Uterus (tissue), 4 donors: ENCODE data around the gene PPM1J. TPM values are rescaled to one million over a fixed set of nuclear protein-coding genes. Genes with fewer than 3 reads are reported as not detected.

Experiments
- DNase-seq, 2 donors: peaks; one replicate each; pipeline ENCODE4 v3.0.0-alpha.2; 2019 to 2020
- H3K27ac ChIP-seq, 2 donors: fragments of 200-600 bp; sonication (generic); 1 replicate in 1 of 2; 2 replicates in 1 of 2; pipeline ENCODE4 v1.5.1; 2016 to 2018
- H3K27me3 ChIP-seq, 2 donors: fragments of 200-600 bp; sonication (generic); one replicate each; pipeline ENCODE4 v1.5.1; 2018 to 2019; ENCODE audit warnings: control low read depth in 1 of 2
- H3K36me3 ChIP-seq, 2 donors: fragments of 200-600 bp; sonication (generic); one replicate each; pipeline ENCODE4 v1.5.1; 2019; ENCODE audit warnings: control low read depth in 1 of 2
- H3K4me1 ChIP-seq, 2 donors: fragments of 200-600 bp; sonication (generic); one replicate each; pipeline ENCODE4 v1.5.1; 2018 to 2019; ENCODE audit warnings: control low read depth in 1 of 2
- H3K4me3 ChIP-seq, 2 donors: fragments of 200-600 bp; sonication (generic); 1 replicate in 1 of 2; 2 replicates in 1 of 2; pipeline ENCODE4 v1.5.1; 2018 to 2019; ENCODE audit warnings: mild to moderate bottlenecking in 1 of 2
- H3K9me3 ChIP-seq, 2 donors: fragments of 200-600 bp; sonication (generic); one replicate each; pipeline ENCODE4 v1.5.1; 2019; ENCODE audit warnings: control low read depth in 1 of 2
- CTCF ChIP-seq, 4 experiments: fragments of 200-600 bp in 2 of 4; fragments of 450-650 bp in 2 of 4; sonication (generic) in 2 of 4; IDR thresholded peaks; one replicate each; pipeline ENCODE4 v1.5.1; 2016 to 2019; ENCODE audit warnings: antibody characterized with exemption in 4 of 4, mild to moderate bottlenecking in 2 of 4, moderate library complexity in 1 of 4
- POLR2A ChIP-seq, 2 donors: fragments of 450-650 bp; IDR thresholded peaks; one replicate each; pipeline ENCODE4 v1.6.1; 2016; ENCODE audit warnings: antibody characterized with exemption in 2 of 2, mild to moderate bottlenecking in 1 of 2, moderate library complexity in 1 of 2
- intact Hi-C: fragments of 100-400 bp; cut with DNase I; formaldehyde crosslinking; loops from one replicate; pipeline ENCODE4 v1.15.1; 2023; ENCODE audit warnings: low total_unique reads
- total RNA-seq, 4 donors: library from RNA; depleted of rRNA in 3 of 4; stranded (reverse); fragments of >200 nt in 3 of 4; gene quantifications; one replicate each; pipeline versions ENCODE4 v1.1.0 to v1.2.4, GENCODE V29; 2014 to 2023
- donor health status: DM: yes; HTN: yes; CAD: no.

Gene PPM1J
- total RNA-seq, 4 donors from 2014 or later, result 0.90 to 4.2 (median 2.6) TPM; not detected in 1

- Histone ChIP-seq H3K4me1 (no peaks in the 10 kb centered on the region), H3K27ac (no peak overlapping the region), H3K27me3 (no peaks in the 10 kb centered on the region), H3K4me3 (no peak overlapping the region), H3K36me3 (no peaks in the 10 kb centered on the region), H3K9me3 (no peaks in the 10 kb centered on the region)
- DNase-seq, result no peak
- intact Hi-C loops, result no loop called here
- TF ChIP-seq POLR2A (IDR thresholded peaks at IDR 0.05) (no peak), CTCF (IDR thresholded peaks at IDR 0.05) (no peak)
Observed at GRCh38 chr1:112692681-112693080, 22.5 kb downstream of the PPM1J start.

- DNase-seq, result no peak
- no peak for TF ChIP-seq CTCF (IDR thresholded peaks at IDR 0.05)
- no peak for TF ChIP-seq POLR2A (IDR thresholded peaks at IDR 0.05)
- intact Hi-C loops, result no loop called here
- Histone ChIP-seq H3K36me3 (no peaks in the 10 kb centered on the region), H3K9me3 (no peaks in the 10 kb centered on the region), H3K27me3 (no peaks in the 10 kb centered on the region), H3K4me3 (no peak overlapping the region), H3K27ac (no peak overlapping the region), H3K4me1 (no peaks in the 10 kb centered on the region)
Observed at GRCh38 chr1:112689842-112690237, 25.3 kb downstream of the PPM1J start.

- H3K36me3 ChIP-seq, result no peaks in the 10 kb centered on the region
- no peak for DNase-seq
- no peaks in the 10 kb centered on the region for H3K4me1 ChIP-seq
- intact Hi-C loops, result no loop called here
- no peaks in the 10 kb centered on the region for H3K27me3 ChIP-seq
- H3K9me3 ChIP-seq, result no peaks in the 10 kb centered on the region
- no peak for TF ChIP-seq POLR2A (IDR thresholded peaks at IDR 0.05)
- TF ChIP-seq CTCF (IDR thresholded peaks at IDR 0.05), result no peak
- H3K27ac ChIP-seq, result no peak overlapping the region
- H3K4me3 ChIP-seq, result no peak overlapping the region
Observed at GRCh38 chr1:112689196-112689841, 25.8 kb downstream of the PPM1J start.

- Histone ChIP-seq H3K4me1 (no peaks in the 10 kb centered on the region), H3K27ac (peak overlapping the region; percentile 23 to 25), H3K36me3 (no peaks in the 10 kb centered on the region), H3K4me3 (no peak overlapping the region), H3K9me3 (no peaks in the 10 kb centered on the region), H3K27me3 (no peaks in the 10 kb centered on the region)
- intact Hi-C loops, result no loop called here
- DNase-seq, result no peak
- TF ChIP-seq CTCF (IDR thresholded peaks at IDR 0.05) (no peak), POLR2A (IDR thresholded peaks at IDR 0.05) (no peak)
Observed at GRCh38 chr1:112688781-112689193, 26.3 kb downstream of the PPM1J start.

GRCh38 chr1:112687785-112688496 is 27.2 kb downstream of the PPM1J start:
- TF ChIP-seq CTCF (IDR thresholded peaks at IDR 0.05), result no peak
- Histone ChIP-seq H3K27ac (peak overlapping the region in 1 of 2 donors; percentile 25), H3K9me3 (no peaks in the 10 kb centered on the region), H3K27me3 (no peaks in the 10 kb centered on the region), H3K36me3 (no peaks in the 10 kb centered on the region), H3K4me1 (no peaks in the 10 kb centered on the region), H3K4me3 (no peak overlapping the region)
- no peak for DNase-seq
- intact Hi-C loops, result no loop called here
